ENCODE results near the gene RIMKLA.

RIMKLA gene

GRCh38 chr1:42380586-42381279, at the start of gene RIMKLA:
TSS of gene RIMKLA (plus strand) at chr1:42380792. CDS start at chr1:42380935, 143 bp downstream.
- no peak for DNase-seq (ENCODE audit: low read depth)

GRCh38 chr1:42332877-42333276, 47.7 kb upstream of the RIMKLA start:
- DNase-seq (ENCODE audit: low read depth), result no peak

GRCh38 chr1:42333662-42334239, 46.8 kb upstream of the RIMKLA start:
- DNase-seq (ENCODE audit: low read depth), result no peak

GRCh38 chr1:42334240-42335049, 46.1 kb upstream of the RIMKLA start:
- no peak for DNase-seq (ENCODE audit: low read depth)

- peak; percentile 72 for DNase-seq (ENCODE audit: low read depth)
Measured at GRCh38 chr1:42335050-42335808, 45.4 kb upstream of the RIMKLA start, which contains the start of gene FOXJ3. TSS of gene FOXJ3 (minus strand) at chr1:42335235. CDS start at chr1:42311093, 24,142 bp downstream.

GRCh38 chr1:42335809-42336518, 44.6 kb upstream of the RIMKLA start:
- peak; percentile 27 for DNase-seq (ENCODE audit: low read depth)

- DNase-seq (ENCODE audit: low read depth), result no peak
Measured at GRCh38 chr1:42336978-42337377, 43.6 kb upstream of the RIMKLA start.

GRCh38 chr1:42340093-42340492, 40.5 kb upstream of the RIMKLA start:
- no peak for DNase-seq (ENCODE audit: low read depth)

- no peak for DNase-seq (ENCODE audit: low read depth)
Measured at GRCh38 chr1:42340901-42341300, 39.7 kb upstream of the RIMKLA start.

- no peak for DNase-seq (ENCODE audit: low read depth)
Measured at GRCh38 chr1:42343049-42343448, 37.5 kb upstream of the RIMKLA start.

GRCh38 chr1:42348498-42348897, 32.1 kb upstream of the RIMKLA start:
- no peak for DNase-seq (ENCODE audit: low read depth)

- DNase-seq (ENCODE audit: low read depth), result no peak
Measured at GRCh38 chr1:42350086-42350485, 30.5 kb upstream of the RIMKLA start.

GRCh38 chr1:42358791-42359190, 21.8 kb upstream of the RIMKLA start:
- no peak for DNase-seq (ENCODE audit: low read depth)

- no peak for DNase-seq (ENCODE audit: low read depth)
Measured at GRCh38 chr1:42359466-42359865, 21.1 kb upstream of the RIMKLA start.

GRCh38 chr1:42364089-42364488, 16.5 kb upstream of the RIMKLA start:
- no peak for DNase-seq (ENCODE audit: low read depth)

- DNase-seq (ENCODE audit: low read depth), result no peak
Measured at GRCh38 chr1:42364542-42364941, 16.1 kb upstream of the RIMKLA start.

- no peak for DNase-seq (ENCODE audit: low read depth)
Measured at GRCh38 chr1:42365118-42365517, 15.5 kb upstream of the RIMKLA start.

GRCh38 chr1:42368096-42368795, 12.3 kb upstream of the RIMKLA start:
- no peak for DNase-seq (ENCODE audit: low read depth)

- DNase-seq (ENCODE audit: low read depth), result no peak
Measured at GRCh38 chr1:42369471-42369870, 11.1 kb upstream of the RIMKLA start.

GRCh38 chr1:42370876-42371549, 9.6 kb upstream of the RIMKLA start:
- DNase-seq (ENCODE audit: low read depth), result no peak

Data from GM04503 (cell line).